Transverse colon (tissue), 4 donors: ENCODE measurements around the gene SUSD4.

Experiments used
- EP300 ChIP-seq: sonication (generic); formaldehyde crosslinking; IDR thresholded peaks from one replicate; pipeline ENCODE4 v1.6.1; 2017; ENCODE audit warnings: antibody characterized with exemption, low read depth
- POLR2A ChIP-seq: fragments of 450-650 bp; IDR thresholded peaks from one replicate; pipeline ENCODE4 v1.6.1; 2016; ENCODE audit warnings: antibody characterized with exemption, mild to moderate bottlenecking, moderate library complexity
- POLR2AphosphoS5 ChIP-seq, 3 donors: sonication (generic); formaldehyde crosslinking; IDR thresholded peaks; one replicate each; pipeline ENCODE4 v1.6.1; 2016; ENCODE audit warnings: antibody characterized with exemption in 3 of 3
- TF ChIP-seq, protein P1 (sequence below), 5 experiments: fragments of 200-600 bp in 3 of 5; fragments of 450-650 bp in 2 of 5; sonication (generic) in 3 of 5; IDR thresholded peaks; 1 replicate in 2 of 5; 2 replicates in 3 of 5; pipeline ENCODE4 v1.5.1; 2016 to 2017; ENCODE audit warnings: antibody characterized with exemption in 5 of 5, inconsistent platforms in 3 of 5, mild to moderate bottlenecking in 2 of 5, moderate library complexity in 1 of 5

DNA sequence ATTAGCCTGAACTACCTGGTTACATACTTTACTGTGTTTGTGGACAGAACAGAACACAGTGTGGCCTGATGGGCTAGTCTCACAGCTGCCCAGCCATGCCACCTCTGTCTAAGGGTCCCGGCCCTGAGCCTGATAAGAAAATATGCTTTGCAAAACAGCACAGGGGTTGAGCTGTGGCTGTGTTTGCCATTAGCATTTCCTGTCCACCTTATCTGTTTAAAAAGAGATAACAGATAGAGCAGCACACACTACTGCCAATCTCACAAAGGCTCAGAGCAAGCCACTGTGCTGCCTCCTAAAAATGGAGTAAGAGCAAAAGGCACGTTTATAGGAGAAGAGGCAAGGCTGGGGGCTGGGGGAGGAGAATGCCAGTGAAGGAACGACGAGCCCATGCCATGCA lies 95.0 kb downstream of the SUSD4 start:
- TF ChIP-seq, protein P1, sequence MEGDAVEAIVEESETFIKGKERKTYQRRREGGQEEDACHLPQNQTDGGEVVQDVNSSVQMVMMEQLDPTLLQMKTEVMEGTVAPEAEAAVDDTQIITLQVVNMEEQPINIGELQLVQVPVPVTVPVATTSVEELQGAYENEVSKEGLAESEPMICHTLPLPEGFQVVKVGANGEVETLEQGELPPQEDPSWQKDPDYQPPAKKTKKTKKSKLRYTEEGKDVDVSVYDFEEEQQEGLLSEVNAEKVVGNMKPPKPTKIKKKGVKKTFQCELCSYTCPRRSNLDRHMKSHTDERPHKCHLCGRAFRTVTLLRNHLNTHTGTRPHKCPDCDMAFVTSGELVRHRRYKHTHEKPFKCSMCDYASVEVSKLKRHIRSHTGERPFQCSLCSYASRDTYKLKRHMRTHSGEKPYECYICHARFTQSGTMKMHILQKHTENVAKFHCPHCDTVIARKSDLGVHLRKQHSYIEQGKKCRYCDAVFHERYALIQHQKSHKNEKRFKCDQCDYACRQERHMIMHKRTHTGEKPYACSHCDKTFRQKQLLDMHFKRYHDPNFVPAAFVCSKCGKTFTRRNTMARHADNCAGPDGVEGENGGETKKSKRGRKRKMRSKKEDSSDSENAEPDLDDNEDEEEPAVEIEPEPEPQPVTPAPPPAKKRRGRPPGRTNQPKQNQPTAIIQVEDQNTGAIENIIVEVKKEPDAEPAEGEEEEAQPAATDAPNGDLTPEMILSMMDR (IDR thresholded peaks at IDR 0.05): no peak
- TF ChIP-seq POLR2A (no peak), POLR2AphosphoS5 (IDR thresholded peaks at IDR 0.05) (no peak), EP300 (no peak)
